Measurements from ENCODE around the gene NUDCD3.

GRCh38 chr7:44538798-44539668 is 48.6 kb upstream of the NUDCD3 start:
- TF ChIP-seq POLR2A (IDR thresholded peaks at IDR 0.05), result no peak
- TF ChIP-seq CTCF (IDR thresholded peaks at IDR 0.05), result no peak
- no peak for TF ChIP-seq POLR2AphosphoS5 (IDR thresholded peaks at IDR 0.05)

Measured in sigmoid colon (tissue), 4 donors.